22Rv1 (cell line): ENCODE results near the gene XAF1.

Experiments used
- CTCF ChIP-seq: fragments of 450-650 bp; IDR thresholded peaks from 2 replicates; pipeline ENCODE4 v1.5.1; 2017; ENCODE audit warnings: mild to moderate bottlenecking
- ZFX ChIP-seq: fragments of 450-650 bp; IDR thresholded peaks from 2 replicates; pipeline ENCODE4 v1.6.1; 2017; ENCODE audit warnings: antibody characterized with exemption, borderline replicate concordance

GRCh38 chr17:6815775-6816174, 59.9 kb downstream of the XAF1 start:
- no peak for TF ChIP-seq CTCF
- TF ChIP-seq ZFX = no peak
